ENCODE measurements around the gene LRRC4C.
A peak's percentile ranks its signal among the peaks of the same experiment; 100 is the strongest.
"Not testable (repeated sequence)": the region's sequence is repeated elsewhere in the genome, so short reads cannot be mapped to it uniquely, and the experiment has no call there.

Gene LRRC4C

GRCh38 chr11:40204228-40204627, 1255.2 kb downstream of the LRRC4C start:
- Histone ChIP-seq H4K91ac (ENCODE audit: low read depth, low read length, poor library complexity) (no peak overlapping the region), H3K9ac (ENCODE audit: low read depth, low read length, poor library complexity) (no peak overlapping the region), H2BK5ac (ENCODE audit: low read length) (no peak overlapping the region), H3K9me3 (replicated peaks in 1 of 2; ENCODE audit: control insufficient read depth in 2 of 2, insufficient read depth in 1 of 2, low read depth in 1 of 2, low read length in 2 of 2) (peaks cover 0 to 3% of the 10 kb centered on the region in 2 donors), H3K4ac (ENCODE audit: low read length) (no peak overlapping the region), H3K14ac (ENCODE audit: low read length) (no peak overlapping the region), H3K4me2 (ENCODE audit: insufficient read depth, low read length, poor library complexity, severe bottlenecking) (no peak overlapping the region), H3K4me1 (ENCODE audit: control insufficient read depth in 2 of 2, insufficient read depth in 1 of 2, low read depth in 1 of 2, low read length in 2 of 2) (peaks cover 10 to 19% of the 10 kb centered on the region in 2 donors), H3K23ac (ENCODE audit: low read depth, low read length, poor library complexity) (no peak overlapping the region), H2BK15ac (ENCODE audit: low read length) (no peak overlapping the region), H2BK120ac (ENCODE audit: low read depth, low read length) (no peak overlapping the region), H3K79me1 (ENCODE audit: low read depth, low read length) (no peaks in the 10 kb centered on the region), H3K36me3 (replicated peaks in 1 of 2; ENCODE audit: control insufficient read depth in 2 of 2, insufficient read depth in 2 of 2, low read length in 2 of 2) (no peaks in the 10 kb centered on the region), H2AK5ac (ENCODE audit: low read depth, low read length) (no peak overlapping the region), H3K27me3 (ENCODE audit: control insufficient read depth in 3 of 3, insufficient read depth in 3 of 3, low read depth in 1 of 3, low read length in 3 of 3) (no peaks in the 10 kb centered on the region), H4K8ac (ENCODE audit: low read depth, low read length) (no peak overlapping the region), H2BK12ac (ENCODE audit: low read length) (no peak overlapping the region), H2AFZ (ENCODE audit: low read length) (no peak overlapping the region), H3K4me3 (ENCODE audit: low read length in 2 of 2) (no peak overlapping the region), H3K18ac (ENCODE audit: low read length) (no peak overlapping the region), H3K27ac (replicated peaks; ENCODE audit: low read length) (no peak overlapping the region)
- DNase-seq (ENCODE audit: low spot score) = no peak
- WGBS, 2 donors (ENCODE audit: extremely low coverage in 2 of 2, insufficient read length in 2 of 2, insufficient replicate concordance in 1 of 2) = no CpG with 5 or more reads among the region's 2 CpGs

GRCh38 chr11:40203606-40204005, 1255.8 kb downstream of the LRRC4C start:
- Histone ChIP-seq H2AFZ (ENCODE audit: low read length) (peak overlapping the region; percentile 34), H3K14ac (ENCODE audit: low read length) (no peak overlapping the region), H3K9me3 (replicated peaks in 1 of 2; ENCODE audit: control insufficient read depth in 2 of 2, insufficient read depth in 1 of 2, low read depth in 1 of 2, low read length in 2 of 2) (peaks cover 0 to 3% of the 10 kb centered on the region in 2 donors), H2BK15ac (ENCODE audit: low read length) (no peak overlapping the region), H2BK5ac (ENCODE audit: low read length) (no peak overlapping the region), H3K18ac (ENCODE audit: low read length) (no peak overlapping the region), H3K27ac (replicated peaks; ENCODE audit: low read length) (no peak overlapping the region), H3K79me1 (ENCODE audit: low read depth, low read length) (no peaks in the 10 kb centered on the region), H3K4ac (ENCODE audit: low read length) (no peak overlapping the region), H2BK120ac (ENCODE audit: low read depth, low read length) (no peak overlapping the region), H3K36me3 (replicated peaks in 1 of 2; ENCODE audit: control insufficient read depth in 2 of 2, insufficient read depth in 2 of 2, low read length in 2 of 2) (no peaks in the 10 kb centered on the region), H2AK5ac (ENCODE audit: low read depth, low read length) (no peak overlapping the region), H3K27me3 (ENCODE audit: control insufficient read depth in 3 of 3, insufficient read depth in 3 of 3, low read depth in 1 of 3, low read length in 3 of 3) (no peaks in the 10 kb centered on the region), H3K4me1 (ENCODE audit: control insufficient read depth in 2 of 2, insufficient read depth in 1 of 2, low read depth in 1 of 2, low read length in 2 of 2) (peaks cover 10 to 16% of the 10 kb centered on the region in 2 donors), H4K91ac (ENCODE audit: low read depth, low read length, poor library complexity) (no peak overlapping the region), H3K4me3 (ENCODE audit: low read length in 2 of 2) (no peak overlapping the region), H2BK12ac (ENCODE audit: low read length) (no peak overlapping the region), H3K23ac (ENCODE audit: low read depth, low read length, poor library complexity) (no peak overlapping the region), H4K8ac (ENCODE audit: low read depth, low read length) (no peak overlapping the region), H3K9ac (ENCODE audit: low read depth, low read length, poor library complexity) (no peak overlapping the region), H3K4me2 (ENCODE audit: insufficient read depth, low read length, poor library complexity, severe bottlenecking) (no peak overlapping the region)
- no CpG with 5 or more reads among the region's 1 CpG for WGBS, 2 donors (ENCODE audit: extremely low coverage in 2 of 2, insufficient read length in 2 of 2, insufficient replicate concordance in 1 of 2)
- DNase-seq (ENCODE audit: low spot score) = no peak

- peak overlapping the region; percentile 34 for H2AFZ ChIP-seq (ENCODE audit: low read length)
- no peak overlapping the region for H3K23ac ChIP-seq (ENCODE audit: low read depth, low read length, poor library complexity)
- no peak overlapping the region for H2BK120ac ChIP-seq (ENCODE audit: low read depth, low read length)
- no peak overlapping the region for H3K9ac ChIP-seq (ENCODE audit: low read depth, low read length, poor library complexity)
- no peak overlapping the region for H3K18ac ChIP-seq (ENCODE audit: low read length)
- no peak for DNase-seq (ENCODE audit: low spot score)
- no peak overlapping the region for H3K4ac ChIP-seq (ENCODE audit: low read length)
- no peak overlapping the region for H3K4me2 ChIP-seq (ENCODE audit: insufficient read depth, low read length, poor library complexity, severe bottlenecking)
- WGBS, 2 donors (ENCODE audit: extremely low coverage in 2 of 2, insufficient read length in 2 of 2, insufficient replicate concordance in 1 of 2) = no CpG with 5 or more reads among the region's 3 CpGs
- no peak overlapping the region for H4K91ac ChIP-seq (ENCODE audit: low read depth, low read length, poor library complexity)
- H3K79me1 ChIP-seq (ENCODE audit: low read depth, low read length) = no peaks in the 10 kb centered on the region
- peaks cover 10 to 16% of the 10 kb centered on the region in 2 donors for H3K4me1 ChIP-seq (ENCODE audit: control insufficient read depth in 2 of 2, insufficient read depth in 1 of 2, low read depth in 1 of 2, low read length in 2 of 2)
- H3K14ac ChIP-seq (ENCODE audit: low read length) = no peak overlapping the region
- no peaks in the 10 kb centered on the region for H3K36me3 ChIP-seq (replicated peaks in 1 of 2; ENCODE audit: control insufficient read depth in 2 of 2, insufficient read depth in 2 of 2, low read length in 2 of 2)
- H3K4me3 ChIP-seq (ENCODE audit: low read length in 2 of 2) = no peak overlapping the region
- peaks cover 0 to 3% of the 10 kb centered on the region in 2 donors for H3K9me3 ChIP-seq (replicated peaks in 1 of 2; ENCODE audit: control insufficient read depth in 2 of 2, insufficient read depth in 1 of 2, low read depth in 1 of 2, low read length in 2 of 2)
- no peak overlapping the region for H3K27ac ChIP-seq (replicated peaks; ENCODE audit: low read length)
- no peak overlapping the region for H2AK5ac ChIP-seq (ENCODE audit: low read depth, low read length)
- no peaks in the 10 kb centered on the region for H3K27me3 ChIP-seq (ENCODE audit: control insufficient read depth in 3 of 3, insufficient read depth in 3 of 3, low read depth in 1 of 3, low read length in 3 of 3)
- H2BK15ac ChIP-seq (ENCODE audit: low read length) = no peak overlapping the region
- no peak overlapping the region for H4K8ac ChIP-seq (ENCODE audit: low read depth, low read length)
- no peak overlapping the region for H2BK5ac ChIP-seq (ENCODE audit: low read length)
- no peak overlapping the region for H2BK12ac ChIP-seq (ENCODE audit: low read length)
Observed at GRCh38 chr11:40202589-40203270, 1256.7 kb downstream of the LRRC4C start.

GRCh38 chr11:40192590-40192989, 1266.9 kb downstream of the LRRC4C start:
- not testable (repeated sequence) for H2BK15ac ChIP-seq (ENCODE audit: low read length); H3K4me2 ChIP-seq (ENCODE audit: insufficient read depth, low read length, poor library complexity, severe bottlenecking); H3K27ac ChIP-seq (replicated peaks; ENCODE audit: low read length); H3K4me1 ChIP-seq (ENCODE audit: control insufficient read depth in 2 of 2, insufficient read depth in 1 of 2, low read depth in 1 of 2, low read length in 2 of 2); H3K23ac ChIP-seq (ENCODE audit: low read depth, low read length, poor library complexity); H2AK5ac ChIP-seq (ENCODE audit: low read depth, low read length); H2BK12ac ChIP-seq (ENCODE audit: low read length); H3K18ac ChIP-seq (ENCODE audit: low read length); H3K14ac ChIP-seq (ENCODE audit: low read length); H3K9me3 ChIP-seq (replicated peaks in 1 of 2; ENCODE audit: control insufficient read depth in 2 of 2, insufficient read depth in 1 of 2, low read depth in 1 of 2, low read length in 2 of 2); H3K9ac ChIP-seq (ENCODE audit: low read depth, low read length, poor library complexity); H3K4ac ChIP-seq (ENCODE audit: low read length); H2BK120ac ChIP-seq (ENCODE audit: low read depth, low read length); H3K4me3 ChIP-seq (ENCODE audit: low read length in 2 of 2); H2BK5ac ChIP-seq (ENCODE audit: low read length); H3K79me1 ChIP-seq (ENCODE audit: low read depth, low read length); H4K8ac ChIP-seq (ENCODE audit: low read depth, low read length); H3K27me3 ChIP-seq (ENCODE audit: control insufficient read depth in 3 of 3, insufficient read depth in 3 of 3, low read depth in 1 of 3, low read length in 3 of 3); H3K36me3 ChIP-seq (replicated peaks in 1 of 2; ENCODE audit: control insufficient read depth in 2 of 2, insufficient read depth in 2 of 2, low read length in 2 of 2); DNase-seq (ENCODE audit: low spot score); H4K91ac ChIP-seq (ENCODE audit: low read depth, low read length, poor library complexity)
- H2AFZ ChIP-seq (ENCODE audit: low read length) = peak overlapping the region; percentile 56
- WGBS, 2 donors (ENCODE audit: extremely low coverage in 2 of 2, insufficient read length in 2 of 2, insufficient replicate concordance in 1 of 2) = no CpG with 5 or more reads among the region's 5 CpGs
